ENCODE data around the gene MINDY4.

MINDY4 gene

GRCh38 chr7:30863706-30864035 is 92.5 kb downstream of the MINDY4 start:
- DNase-seq (ENCODE audit: low read depth in 1 of 2, low spot score in 1 of 2) = no peak
- Histone ChIP-seq H3K27me3 (ENCODE audit: insufficient read depth, poor library complexity, severe bottlenecking) (no peaks in the 10 kb centered on the region), H3K27ac (replicated peaks) (no peak overlapping the region), H3K4me3 (replicated peaks; ENCODE audit: insufficient read depth, low read length) (no peak overlapping the region)
- TF ChIP-seq POLR2AphosphoS5 (IDR thresholded peaks at IDR 0.05; ENCODE audit: low read depth) (no peak), SPI1 (IDR thresholded peaks at IDR 0.05; ENCODE audit: borderline replicate concordance, low read depth) (no peak), GABPA (IDR thresholded peaks at IDR 0.05; ENCODE audit: low read depth) (no peak)
- TF ChIP-seq, protein P1, sequence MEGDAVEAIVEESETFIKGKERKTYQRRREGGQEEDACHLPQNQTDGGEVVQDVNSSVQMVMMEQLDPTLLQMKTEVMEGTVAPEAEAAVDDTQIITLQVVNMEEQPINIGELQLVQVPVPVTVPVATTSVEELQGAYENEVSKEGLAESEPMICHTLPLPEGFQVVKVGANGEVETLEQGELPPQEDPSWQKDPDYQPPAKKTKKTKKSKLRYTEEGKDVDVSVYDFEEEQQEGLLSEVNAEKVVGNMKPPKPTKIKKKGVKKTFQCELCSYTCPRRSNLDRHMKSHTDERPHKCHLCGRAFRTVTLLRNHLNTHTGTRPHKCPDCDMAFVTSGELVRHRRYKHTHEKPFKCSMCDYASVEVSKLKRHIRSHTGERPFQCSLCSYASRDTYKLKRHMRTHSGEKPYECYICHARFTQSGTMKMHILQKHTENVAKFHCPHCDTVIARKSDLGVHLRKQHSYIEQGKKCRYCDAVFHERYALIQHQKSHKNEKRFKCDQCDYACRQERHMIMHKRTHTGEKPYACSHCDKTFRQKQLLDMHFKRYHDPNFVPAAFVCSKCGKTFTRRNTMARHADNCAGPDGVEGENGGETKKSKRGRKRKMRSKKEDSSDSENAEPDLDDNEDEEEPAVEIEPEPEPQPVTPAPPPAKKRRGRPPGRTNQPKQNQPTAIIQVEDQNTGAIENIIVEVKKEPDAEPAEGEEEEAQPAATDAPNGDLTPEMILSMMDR (IDR thresholded peaks at IDR 0.05; ENCODE audit: insufficient read depth, low read length) = no peak
- TF ChIP-seq, protein P2, sequence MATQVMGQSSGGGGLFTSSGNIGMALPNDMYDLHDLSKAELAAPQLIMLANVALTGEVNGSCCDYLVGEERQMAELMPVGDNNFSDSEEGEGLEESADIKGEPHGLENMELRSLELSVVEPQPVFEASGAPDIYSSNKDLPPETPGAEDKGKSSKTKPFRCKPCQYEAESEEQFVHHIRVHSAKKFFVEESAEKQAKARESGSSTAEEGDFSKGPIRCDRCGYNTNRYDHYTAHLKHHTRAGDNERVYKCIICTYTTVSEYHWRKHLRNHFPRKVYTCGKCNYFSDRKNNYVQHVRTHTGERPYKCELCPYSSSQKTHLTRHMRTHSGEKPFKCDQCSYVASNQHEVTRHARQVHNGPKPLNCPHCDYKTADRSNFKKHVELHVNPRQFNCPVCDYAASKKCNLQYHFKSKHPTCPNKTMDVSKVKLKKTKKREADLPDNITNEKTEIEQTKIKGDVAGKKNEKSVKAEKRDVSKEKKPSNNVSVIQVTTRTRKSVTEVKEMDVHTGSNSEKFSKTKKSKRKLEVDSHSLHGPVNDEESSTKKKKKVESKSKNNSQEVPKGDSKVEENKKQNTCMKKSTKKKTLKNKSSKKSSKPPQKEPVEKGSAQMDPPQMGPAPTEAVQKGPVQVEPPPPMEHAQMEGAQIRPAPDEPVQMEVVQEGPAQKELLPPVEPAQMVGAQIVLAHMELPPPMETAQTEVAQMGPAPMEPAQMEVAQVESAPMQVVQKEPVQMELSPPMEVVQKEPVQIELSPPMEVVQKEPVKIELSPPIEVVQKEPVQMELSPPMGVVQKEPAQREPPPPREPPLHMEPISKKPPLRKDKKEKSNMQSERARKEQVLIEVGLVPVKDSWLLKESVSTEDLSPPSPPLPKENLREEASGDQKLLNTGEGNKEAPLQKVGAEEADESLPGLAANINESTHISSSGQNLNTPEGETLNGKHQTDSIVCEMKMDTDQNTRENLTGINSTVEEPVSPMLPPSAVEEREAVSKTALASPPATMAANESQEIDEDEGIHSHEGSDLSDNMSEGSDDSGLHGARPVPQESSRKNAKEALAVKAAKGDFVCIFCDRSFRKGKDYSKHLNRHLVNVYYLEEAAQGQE (IDR thresholded peaks at IDR 0.05; ENCODE audit: insufficient replicate concordance, low read depth) = no peak

- DNase-seq (ENCODE audit: low read depth in 1 of 2, low spot score in 1 of 2) = no peak
- no peak for TF ChIP-seq SPI1 (IDR thresholded peaks at IDR 0.05; ENCODE audit: borderline replicate concordance, low read depth)
- TF ChIP-seq, protein P1 (IDR thresholded peaks at IDR 0.05; ENCODE audit: insufficient read depth, low read length) = no peak
- TF ChIP-seq POLR2AphosphoS5 (IDR thresholded peaks at IDR 0.05; ENCODE audit: low read depth) = no peak
- TF ChIP-seq GABPA (IDR thresholded peaks at IDR 0.05; ENCODE audit: low read depth) = no peak
- TF ChIP-seq, protein P2 (IDR thresholded peaks at IDR 0.05; ENCODE audit: insufficient replicate concordance, low read depth) = no peak
- H3K4me3 ChIP-seq (replicated peaks; ENCODE audit: insufficient read depth, low read length) = no peak overlapping the region
- no peaks in the 10 kb centered on the region for H3K27me3 ChIP-seq (ENCODE audit: insufficient read depth, poor library complexity, severe bottlenecking)
- no peak overlapping the region for H3K27ac ChIP-seq (replicated peaks)
Observed at GRCh38 chr7:30864101-30864500, 92.9 kb downstream of the MINDY4 start.

DNA sequence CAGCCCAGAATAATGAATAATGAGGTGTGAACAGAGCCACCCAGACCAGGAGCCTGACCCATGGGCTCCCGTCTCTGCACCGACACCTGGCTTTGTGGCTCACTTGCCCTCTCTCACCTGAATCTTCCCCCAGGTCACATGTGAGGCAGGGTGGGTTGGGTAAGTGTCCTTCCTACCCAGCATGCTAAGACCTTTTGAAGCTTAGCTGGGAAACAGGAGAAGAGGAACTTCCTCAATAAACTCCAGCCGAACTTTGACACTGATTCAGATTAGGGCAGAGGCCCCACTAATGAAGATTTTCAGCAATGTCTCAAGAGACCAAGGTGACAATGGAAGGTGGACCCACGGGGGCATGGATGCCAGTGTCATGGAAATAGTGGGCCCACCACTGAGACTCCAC is 93.9 kb downstream of the MINDY4 start:
- H3K27me3 ChIP-seq (ENCODE audit: insufficient read depth, poor library complexity, severe bottlenecking) = no peaks in the 10 kb centered on the region
- no peak for TF ChIP-seq GABPA (IDR thresholded peaks at IDR 0.05; ENCODE audit: low read depth)
- TF ChIP-seq, protein P1 (IDR thresholded peaks at IDR 0.05; ENCODE audit: insufficient read depth, low read length) = no peak
- no peak for TF ChIP-seq SPI1 (IDR thresholded peaks at IDR 0.05; ENCODE audit: borderline replicate concordance, low read depth)
- TF ChIP-seq, protein P2 (IDR thresholded peaks at IDR 0.05; ENCODE audit: insufficient replicate concordance, low read depth) = no peak
- no peak for TF ChIP-seq POLR2AphosphoS5 (IDR thresholded peaks at IDR 0.05; ENCODE audit: low read depth)

More for the DNA sequence above, 93.9 kb downstream of the MINDY4 start:
- Histone ChIP-seq H3K4me3 (replicated peaks; ENCODE audit: insufficient read depth, low read length) (no peak overlapping the region), H3K27ac (replicated peaks) (no peak overlapping the region)
- DNase-seq (ENCODE audit: low read depth in 1 of 2, low spot score in 1 of 2) = no peak

Data from HL-60 (cell line).